Activated CD8-positive, alpha-beta memory T cell treated with anti-CD3 and anti-CD28 coated beads, Interleukin-2, amount 10 ng/mL, durations not matched to agents 7 days and 5 days (primary cell): Measurements from ENCODE around the gene DPYD. TPM values are rescaled to one million over a fixed set of nuclear protein-coding genes. Genes with fewer than 3 reads are reported as not detected.

Experiments
- ATAC-seq: fragments of 150-1000 bp; cut with Tn5 transposase; one replicate; pipeline ENCODE4 v1.10.0; 2021; ENCODE audit warnings: moderate library complexity
- CTCF ChIA-PET: fragments of 350-600 bp; sonication (Branson Sonifier 250); formaldehyde crosslinking; loops from one replicate; lab custom pipeline; 2021; ENCODE audit warnings: antibody characterized with exemption; lab: Charles Lee
- DNase-seq: peaks from one replicate; pipeline ENCODE4 v3.0.0-alpha.2; 2020
- H3K27ac Mint-ChIP-seq: one replicate; pipeline ENCODE4 v1.8.0; 2021; ENCODE audit warnings: mild to moderate bottlenecking, mixed read lengths
- H3K27me3 Mint-ChIP-seq: one replicate; pipeline ENCODE4 v1.8.0; 2021; ENCODE audit warnings: mixed read lengths
- H3K36me3 Mint-ChIP-seq: one replicate; pipeline ENCODE4 v1.8.0; 2021; ENCODE audit warnings: mild to moderate bottlenecking, mixed read lengths
- H3K4me1 Mint-ChIP-seq: one replicate; pipeline ENCODE4 v1.8.0; 2021; ENCODE audit warnings: mixed read lengths
- H3K4me3 Mint-ChIP-seq: one replicate; pipeline ENCODE4 v1.8.0; 2021; ENCODE audit warnings: mild to moderate bottlenecking, moderate library complexity, mixed read lengths
- H3K9me3 Mint-ChIP-seq: one replicate; pipeline ENCODE4 v1.8.0; 2022; ENCODE audit warnings: low read depth, mixed read lengths
- total RNA-seq, 2 experiments: library from RNA; stranded (reverse); gene quantifications; one replicate each; pipeline ENCODE4 v1.2.3, GENCODE V29; 2021

Gene DPYD
- total RNA-seq, 2 experiments from 2014 or later, result 31.4 to 42.3 TPM

DNA sequence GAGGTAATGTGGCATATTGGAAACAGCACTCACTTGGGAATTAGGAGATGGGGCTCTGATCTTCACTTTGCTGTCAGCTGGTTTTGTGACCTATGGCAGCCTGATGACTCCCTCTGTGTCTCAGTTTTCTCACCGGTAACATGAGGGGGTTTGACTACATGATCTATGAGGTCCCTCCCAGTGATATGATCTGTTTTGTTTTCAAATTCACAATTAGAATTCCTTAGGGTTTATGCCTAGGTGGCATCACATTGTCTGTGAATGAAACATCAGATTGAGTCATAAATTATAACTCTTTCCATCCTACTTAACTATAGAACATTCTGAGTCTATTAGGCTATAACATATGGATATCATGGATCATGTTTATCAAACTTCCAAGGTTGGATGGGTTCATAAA is 812.7 kb downstream of the DPYD start:
- H3K27ac Mint-ChIP-seq, result no peak overlapping the region
- no peaks in the 10 kb centered on the region for H3K27me3 Mint-ChIP-seq
- H3K9me3 Mint-ChIP-seq, result peaks cover 3% of the 10 kb centered on the region
- CTCF ChIA-PET, result no interaction called here
- DNase-seq, result no peak
- H3K36me3 Mint-ChIP-seq, result peaks cover 1% of the 10 kb centered on the region
- no peaks in the 10 kb centered on the region for H3K4me1 Mint-ChIP-seq
- ATAC-seq, result no peak
- no peak overlapping the region for H3K4me3 Mint-ChIP-seq

- Mint-ChIP-seq H3K9me3 (peaks cover 3% of the 10 kb centered on the region), H3K36me3 (peaks cover 1% of the 10 kb centered on the region), H3K27me3 (no peaks in the 10 kb centered on the region), H3K4me1 (no peaks in the 10 kb centered on the region), H3K27ac (no peak overlapping the region), H3K4me3 (no peak overlapping the region)
- CTCF ChIA-PET, result no interaction called here
- no peak for DNase-seq
- no peak for ATAC-seq
Observed at GRCh38 chr1:97105531-97105930, 815.3 kb downstream of the DPYD start.

DNA sequence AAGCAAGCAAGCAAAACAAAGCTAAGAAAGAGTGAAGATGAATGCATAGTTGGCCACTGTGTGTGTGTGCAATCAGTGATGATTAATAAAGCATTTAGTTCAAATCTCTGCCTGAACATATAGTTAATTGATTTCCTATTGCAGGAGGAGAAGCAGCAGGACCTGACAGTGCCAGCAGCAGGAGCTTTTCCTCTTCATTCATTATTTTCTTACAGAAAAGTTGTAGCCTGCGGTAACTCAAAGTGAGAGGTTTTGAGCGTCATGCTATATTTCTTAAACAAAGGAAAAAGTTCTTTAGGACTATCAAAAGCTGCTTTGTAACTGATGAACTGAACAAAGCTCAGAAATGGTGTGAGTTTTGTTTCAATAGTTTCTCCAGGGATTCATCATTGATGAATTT is 819.3 kb downstream of the DPYD start:
- H3K4me1 Mint-ChIP-seq, result no peaks in the 10 kb centered on the region
- ATAC-seq, result no peak
- H3K9me3 Mint-ChIP-seq, result peaks cover 3% of the 10 kb centered on the region

GRCh38 chr1:97097404-97097925 is 823.4 kb downstream of the DPYD start:
- Mint-ChIP-seq H3K9me3 (no peaks in the 10 kb centered on the region), H3K4me3 (no peak overlapping the region), H3K4me1 (no peaks in the 10 kb centered on the region), H3K36me3 (peaks cover 6% of the 10 kb centered on the region), H3K27ac (no peak overlapping the region), H3K27me3 (no peaks in the 10 kb centered on the region)
- DNase-seq (no peak), ATAC-seq (no peak)
- CTCF ChIA-PET, result no interaction called here

More for the DNA sequence above, 819.3 kb downstream of the DPYD start:
- no peak for DNase-seq
- no peak overlapping the region for H3K27ac Mint-ChIP-seq
- CTCF ChIA-PET, result no interaction called here
- H3K27me3 Mint-ChIP-seq, result no peaks in the 10 kb centered on the region
- H3K36me3 Mint-ChIP-seq, result peaks cover 7% of the 10 kb centered on the region
- no peak overlapping the region for H3K4me3 Mint-ChIP-seq

DNA sequence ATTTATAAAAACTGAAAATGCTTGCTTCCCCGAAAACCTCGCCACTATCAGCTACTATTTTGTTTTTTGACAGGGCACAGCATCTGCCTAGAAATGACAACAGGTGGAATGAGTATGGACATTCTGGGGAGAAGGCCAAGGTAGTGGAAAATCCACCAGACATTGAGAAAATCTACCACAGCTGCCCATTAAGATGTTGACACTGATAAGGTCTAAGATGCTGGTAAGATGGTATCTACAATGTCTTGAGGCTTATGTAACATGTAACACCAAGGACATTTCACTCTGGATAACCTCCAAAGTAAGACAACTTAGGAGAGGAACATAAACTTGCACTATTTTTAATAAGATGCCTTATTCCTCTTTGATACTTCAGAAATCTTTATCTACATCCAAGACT is 825.1 kb downstream of the DPYD start:
- CTCF ChIA-PET, result no interaction called here
- no peak overlapping the region for H3K27ac Mint-ChIP-seq
- no peak overlapping the region for H3K4me3 Mint-ChIP-seq
- H3K9me3 Mint-ChIP-seq, result no peaks in the 10 kb centered on the region
- no peaks in the 10 kb centered on the region for H3K27me3 Mint-ChIP-seq
- ATAC-seq (no peak), DNase-seq (no peak)
- peaks cover 5% of the 10 kb centered on the region for H3K4me1 Mint-ChIP-seq
- H3K36me3 Mint-ChIP-seq, result peaks cover 6% of the 10 kb centered on the region

DNA sequence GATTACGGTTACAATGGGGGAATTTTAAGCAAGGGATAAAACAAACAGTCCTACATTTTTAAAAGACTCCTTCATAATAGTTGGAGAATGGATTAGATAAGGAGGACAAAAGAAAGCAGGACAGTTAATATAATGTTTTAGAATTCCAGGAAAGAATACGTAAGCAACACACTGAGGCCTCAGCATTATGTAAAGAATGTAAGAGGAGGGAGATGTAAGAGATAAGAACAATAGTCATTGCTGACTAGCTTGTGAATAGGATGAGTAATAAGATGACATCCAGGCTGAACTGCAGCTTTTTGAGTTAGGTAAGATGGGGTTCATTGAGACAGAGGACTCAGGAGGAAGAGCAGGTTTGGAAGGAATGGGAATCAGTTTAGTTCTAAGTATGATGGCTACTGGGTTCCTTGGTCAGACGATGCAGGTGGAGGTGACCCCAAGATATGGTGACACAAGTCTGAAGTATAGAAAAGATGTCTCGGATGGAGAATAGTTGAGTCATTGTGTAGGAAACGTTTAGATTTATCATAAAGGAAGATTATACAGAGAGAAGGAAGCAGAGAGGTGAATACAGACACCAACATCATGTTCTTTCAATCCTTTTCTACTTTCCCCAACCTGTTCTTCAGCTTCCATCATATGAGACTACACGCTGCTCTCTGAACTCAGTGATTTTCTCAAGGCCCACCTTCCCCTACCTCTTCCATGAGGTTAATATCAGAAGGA is 826.4 kb downstream of the DPYD start:
- ATAC-seq (no peak), DNase-seq (no peak)
- Mint-ChIP-seq H3K4me3 (no peak overlapping the region), H3K27ac (no peak overlapping the region), H3K9me3 (no peaks in the 10 kb centered on the region), H3K27me3 (no peaks in the 10 kb centered on the region), H3K4me1 (peaks cover 5% of the 10 kb centered on the region), H3K36me3 (peaks cover 6% of the 10 kb centered on the region)
- CTCF ChIA-PET, result no interaction called here

DNA sequence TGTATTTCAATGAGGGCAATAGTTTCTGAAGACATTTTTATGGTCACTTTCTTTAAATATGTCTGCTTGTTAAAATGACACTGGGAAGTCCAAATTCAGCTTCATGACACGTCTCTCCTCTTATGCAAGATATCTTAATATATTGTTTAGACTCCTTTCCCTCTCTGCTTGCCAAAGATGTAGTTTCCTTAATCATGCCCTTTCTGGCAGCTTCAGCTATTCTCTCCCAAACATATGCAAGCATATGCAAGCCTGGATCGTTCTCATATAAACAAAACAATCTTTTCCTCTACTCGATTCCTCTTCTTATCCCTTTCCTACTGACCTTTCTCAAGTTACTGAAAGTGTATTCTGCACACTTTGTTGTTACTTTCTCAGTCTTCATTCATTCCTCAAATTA is 827.1 kb downstream of the DPYD start:
- ATAC-seq, result no peak
- Mint-ChIP-seq H3K9me3 (no peaks in the 10 kb centered on the region), H3K4me3 (no peak overlapping the region), H3K27ac (no peak overlapping the region), H3K36me3 (peaks cover 6% of the 10 kb centered on the region), H3K27me3 (no peaks in the 10 kb centered on the region), H3K4me1 (peaks cover 5% of the 10 kb centered on the region)
- CTCF ChIA-PET, result no interaction called here
- no peak for DNase-seq

GRCh38 chr1:97092824-97093223 is 828.0 kb downstream of the DPYD start:
- ATAC-seq (no peak), DNase-seq (no peak)
- no peaks in the 10 kb centered on the region for H3K9me3 Mint-ChIP-seq
- H3K4me3 Mint-ChIP-seq, result no peak overlapping the region
- no peaks in the 10 kb centered on the region for H3K27me3 Mint-ChIP-seq
- no peak overlapping the region for H3K27ac Mint-ChIP-seq
- H3K36me3 Mint-ChIP-seq, result peaks cover 6% of the 10 kb centered on the region
- CTCF ChIA-PET, result no interaction called here
- peaks cover 5% of the 10 kb centered on the region for H3K4me1 Mint-ChIP-seq

- Mint-ChIP-seq H3K4me1 (peaks cover 5% of the 10 kb centered on the region), H3K4me3 (no peak overlapping the region), H3K36me3 (no peaks in the 10 kb centered on the region), H3K9me3 (no peaks in the 10 kb centered on the region), H3K27me3 (no peaks in the 10 kb centered on the region), H3K27ac (no peak overlapping the region)
- no peak for ATAC-seq
- CTCF ChIA-PET, result no interaction called here
- DNase-seq, result no peak
Observed at GRCh38 chr1:97091679-97092078, 829.2 kb downstream of the DPYD start.

- Mint-ChIP-seq H3K36me3 (no peaks in the 10 kb centered on the region), H3K27ac (no peak overlapping the region), H3K27me3 (no peaks in the 10 kb centered on the region), H3K9me3 (no peaks in the 10 kb centered on the region), H3K4me1 (peaks cover 5% of the 10 kb centered on the region), H3K4me3 (no peak overlapping the region)
- ATAC-seq, result no peak
- CTCF ChIA-PET, result no interaction called here
- no peak for DNase-seq
Observed at GRCh38 chr1:97091263-97091662, 829.6 kb downstream of the DPYD start.

DNA sequence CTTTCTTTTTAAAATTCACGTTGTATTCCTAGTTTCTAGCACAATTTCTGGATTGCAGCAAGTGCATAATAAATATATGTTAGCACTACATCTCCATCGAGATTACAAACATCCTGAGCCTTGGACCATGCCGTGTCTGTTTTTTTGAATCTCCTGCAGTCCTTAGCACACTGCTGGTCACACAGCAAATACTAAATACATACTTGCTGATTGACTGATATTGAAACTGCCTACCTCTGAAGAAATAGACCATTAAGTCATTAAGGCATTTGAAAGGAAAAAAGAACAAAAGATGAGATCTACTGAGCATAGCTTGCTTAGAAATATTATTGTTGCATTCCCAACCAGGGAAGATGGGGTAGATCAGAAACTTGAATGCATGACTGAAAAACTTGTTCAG is 830.1 kb downstream of the DPYD start:
- Mint-ChIP-seq H3K4me1 (peaks cover 5% of the 10 kb centered on the region), H3K27ac (no peak overlapping the region), H3K4me3 (no peak overlapping the region), H3K36me3 (no peaks in the 10 kb centered on the region), H3K27me3 (no peaks in the 10 kb centered on the region), H3K9me3 (no peaks in the 10 kb centered on the region)
- DNase-seq (no peak), ATAC-seq (no peak)
- CTCF ChIA-PET, result no interaction called here

DNA sequence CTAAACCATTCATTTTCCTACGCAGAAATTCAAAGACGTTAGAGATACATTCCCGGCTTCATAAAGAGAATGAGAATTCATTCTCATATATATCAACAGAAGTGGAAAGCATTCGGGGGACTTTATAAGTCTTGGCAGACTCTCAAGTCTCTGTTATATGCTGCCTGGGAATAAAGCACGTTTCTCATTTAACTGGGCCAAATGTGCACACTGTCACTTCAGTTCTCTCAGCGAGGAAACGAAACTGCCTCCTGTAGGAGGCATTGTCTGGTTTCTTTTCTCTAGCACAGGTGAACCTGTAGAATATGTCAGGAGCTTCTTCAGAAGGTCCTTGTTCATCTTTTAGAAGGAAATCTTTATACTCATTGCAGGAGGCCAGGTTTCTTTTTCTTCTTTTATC is 831.7 kb downstream of the DPYD start:
- Mint-ChIP-seq H3K4me1 (peaks cover 5% of the 10 kb centered on the region), H3K36me3 (no peaks in the 10 kb centered on the region), H3K4me3 (no peak overlapping the region), H3K9me3 (no peaks in the 10 kb centered on the region), H3K27ac (no peak overlapping the region), H3K27me3 (no peaks in the 10 kb centered on the region)
- DNase-seq (no peak), ATAC-seq (no peak)
- CTCF ChIA-PET, result interaction anchor here (0.7 kb wide), 1 partner anchor 9 kb away, joined by 4 read pairs; no protein-coding TSS in a partner anchor

- DNase-seq, result no peak
- no peaks in the 10 kb centered on the region for H3K9me3 Mint-ChIP-seq
Observed at GRCh38 chr1:97088391-97088790, 832.4 kb downstream of the DPYD start.

GRCh38 chr1:97084546-97084945 is 836.3 kb downstream of the DPYD start:
- H3K27ac Mint-ChIP-seq, result no peak overlapping the region
- no peaks in the 10 kb centered on the region for H3K9me3 Mint-ChIP-seq
- no peak for DNase-seq
- H3K36me3 Mint-ChIP-seq, result no peaks in the 10 kb centered on the region
- no peak overlapping the region for H3K4me3 Mint-ChIP-seq
- ATAC-seq, result no peak
- CTCF ChIA-PET, result no interaction called here
- no peaks in the 10 kb centered on the region for H3K4me1 Mint-ChIP-seq
- H3K27me3 Mint-ChIP-seq, result no peaks in the 10 kb centered on the region

More at GRCh38 chr1:97088391-97088790, 832.4 kb downstream of the DPYD start:
- H3K27me3 Mint-ChIP-seq, result no peaks in the 10 kb centered on the region
- H3K4me3 Mint-ChIP-seq, result no peak overlapping the region
- no peak for ATAC-seq
- no peaks in the 10 kb centered on the region for H3K36me3 Mint-ChIP-seq
- peaks cover 5% of the 10 kb centered on the region for H3K4me1 Mint-ChIP-seq
- CTCF ChIA-PET, result no interaction called here
- no peak overlapping the region for H3K27ac Mint-ChIP-seq
